Measurements from ENCODE around the gene KCTD17.

KCTD17 gene

GRCh38 chr22:37080438-37080837 lies 28.9 kb downstream of the KCTD17 start:
- no peak for FAIRE-seq

DNA sequence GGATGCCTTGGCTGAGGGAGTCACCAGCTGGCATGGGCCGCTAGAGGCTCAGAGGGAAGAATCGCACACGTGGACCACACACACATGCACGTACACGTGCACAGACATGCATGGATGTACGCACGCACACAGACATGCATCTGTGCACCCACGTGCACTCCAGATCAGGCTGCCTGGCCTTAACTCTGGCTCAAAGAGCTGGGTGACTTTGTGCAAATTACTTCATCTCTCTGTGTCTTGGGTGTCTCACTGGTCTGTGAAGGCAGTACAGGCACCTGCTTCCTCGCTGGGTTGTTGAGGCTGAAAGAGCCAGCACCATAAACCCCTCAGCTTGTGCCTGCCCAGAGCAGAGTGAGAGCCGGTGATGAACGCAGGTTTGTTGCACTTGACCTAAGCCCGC lies 29.3 kb downstream of the KCTD17 start:
- FAIRE-seq: no peak

- FAIRE-seq: no peak
Measured at GRCh38 chr22:37082251-37082873, 30.8 kb downstream of the KCTD17 start.

- no peak for FAIRE-seq
Measured at GRCh38 chr22:37083914-37084313, 32.4 kb downstream of the KCTD17 start.

DNA sequence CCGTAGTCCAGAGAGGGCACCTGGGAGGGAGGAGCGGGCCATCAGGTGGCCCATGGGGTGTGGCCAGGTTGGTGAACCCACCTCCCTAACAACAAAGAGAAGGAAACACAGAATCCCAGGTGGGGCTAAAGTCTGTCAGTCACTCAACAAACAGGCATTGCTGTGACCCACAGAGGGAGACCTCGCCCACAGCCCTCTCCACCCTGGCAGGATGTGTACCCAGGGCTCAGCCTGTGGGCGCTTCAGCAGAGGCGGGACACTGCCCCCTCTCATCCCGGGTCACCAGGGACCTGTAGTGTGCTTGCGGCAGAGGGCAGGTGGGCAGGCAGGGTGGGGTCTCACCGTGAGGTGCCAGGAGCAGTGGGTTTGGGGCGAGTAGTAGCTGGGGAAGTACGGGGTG lies 32.8 kb downstream of the KCTD17 start:
- FAIRE-seq: no peak

GRCh38 chr22:37086184-37086583 lies 34.6 kb downstream of the KCTD17 start:
- FAIRE-seq: no peak

DNA sequence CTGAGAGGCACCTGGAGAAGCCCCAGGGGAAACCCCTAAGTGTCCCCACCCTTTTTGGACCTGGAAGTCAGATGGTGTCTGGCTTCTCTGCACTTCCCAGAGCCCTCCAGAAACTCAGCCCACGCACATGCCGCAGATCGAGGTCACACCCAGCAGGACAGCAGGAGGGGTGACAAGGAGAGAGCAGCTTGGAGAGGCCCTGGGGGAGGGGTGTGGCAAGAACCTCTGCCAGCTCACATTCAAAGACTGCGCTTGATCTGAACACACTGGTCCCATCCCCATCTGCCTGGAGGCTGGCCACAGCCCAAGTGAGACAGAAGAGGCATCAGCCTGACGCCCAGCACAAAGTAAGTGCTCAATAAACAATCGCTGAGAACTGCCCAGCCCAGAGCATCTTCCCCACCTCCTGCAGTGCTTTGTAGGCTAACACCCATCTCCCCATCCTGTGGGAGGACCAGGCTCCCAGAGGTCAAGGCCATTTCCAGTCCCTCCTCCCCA lies 36.6 kb downstream of the KCTD17 start:
- FAIRE-seq: no peak

DNA sequence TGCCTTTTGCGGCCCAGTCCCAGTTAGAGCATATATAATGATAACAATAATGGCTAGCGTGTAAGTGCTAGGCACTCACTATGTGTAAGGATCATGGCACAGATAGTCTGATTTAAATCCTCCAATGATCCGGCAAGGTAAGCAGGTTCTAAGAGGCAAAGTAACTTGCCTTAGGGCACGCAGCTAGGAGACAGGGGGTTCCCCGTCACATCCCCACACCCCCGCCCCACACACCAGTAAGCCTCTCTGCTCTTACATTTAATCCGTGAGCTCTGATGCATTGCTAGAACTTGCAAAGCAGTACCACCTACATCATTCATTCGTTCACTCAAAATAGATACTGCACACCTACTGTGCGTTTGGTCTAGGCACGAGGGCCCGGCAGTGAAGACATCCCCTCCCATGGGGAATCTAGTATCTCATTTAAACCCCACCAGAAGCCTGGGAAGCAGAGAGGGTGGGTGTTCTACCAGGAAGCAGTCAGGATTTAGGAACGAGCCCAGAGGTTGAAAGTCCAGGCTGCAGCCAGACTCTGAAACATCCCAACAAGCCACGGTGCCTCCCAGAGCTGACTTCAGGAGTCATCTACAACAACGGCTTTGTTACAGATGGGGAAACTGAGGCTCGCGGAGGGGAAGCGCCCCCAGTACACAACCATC lies 37.3 kb downstream of the KCTD17 start:
- no peak for FAIRE-seq

DNA sequence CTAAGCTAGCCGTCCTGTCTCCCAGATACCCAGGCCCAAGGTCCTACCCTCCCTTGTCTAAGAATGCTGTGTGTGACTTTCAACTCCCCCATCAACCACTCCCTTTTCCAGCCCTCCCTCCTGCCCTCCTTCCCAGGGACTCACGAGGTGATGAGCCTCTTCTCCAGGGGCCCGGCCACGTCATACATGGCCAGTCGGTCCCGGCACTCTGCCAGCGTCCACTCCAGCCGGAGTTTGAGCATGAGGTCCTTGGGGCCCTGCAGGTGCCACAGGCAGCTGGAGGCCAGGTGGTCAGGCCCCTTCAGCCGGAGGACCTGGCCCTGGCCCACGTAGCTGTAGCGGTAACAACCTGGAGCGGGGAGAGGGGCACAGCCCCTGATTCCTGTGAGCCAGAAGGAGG lies 37.9 kb downstream of the KCTD17 start:
- no peak for FAIRE-seq

DNA sequence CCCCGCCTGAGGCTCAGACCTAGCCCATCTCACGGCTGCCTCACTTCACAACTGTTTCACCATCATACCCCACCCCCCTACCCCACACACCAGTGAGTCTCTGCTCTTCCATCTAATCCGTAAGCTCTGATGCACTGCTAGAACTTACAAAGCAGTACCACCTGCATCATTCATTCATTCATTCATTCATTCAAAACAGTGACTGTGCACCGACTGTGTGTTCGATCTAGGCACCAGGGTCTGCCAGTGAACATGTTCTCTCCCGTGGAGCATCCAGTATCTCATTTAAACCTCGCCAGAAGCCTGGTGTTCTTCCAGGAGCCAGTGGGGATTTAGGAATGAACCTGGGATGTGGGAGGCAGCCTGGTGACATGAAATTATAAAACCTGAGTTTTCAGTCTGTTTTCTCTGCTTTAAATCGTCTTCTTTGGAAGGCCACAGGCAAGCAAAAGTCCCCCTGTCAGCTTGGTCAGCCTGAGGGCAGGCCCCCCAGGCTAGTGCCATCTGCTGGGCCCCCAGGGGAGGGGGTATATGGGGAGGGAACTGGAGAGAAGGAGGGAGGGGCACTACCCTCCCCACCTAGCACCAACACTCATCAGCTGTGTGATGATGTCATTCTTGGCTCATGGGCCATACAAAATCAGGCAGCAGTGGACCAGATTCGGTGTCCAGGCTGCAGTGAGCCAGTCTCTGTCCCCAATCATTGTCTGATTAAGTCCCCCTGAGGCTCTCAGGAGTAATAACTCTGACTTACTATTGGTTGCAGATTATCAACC lies 39.6 kb downstream of the KCTD17 start:
- FAIRE-seq: no peak

- FAIRE-seq: no peak
Measured at GRCh38 chr22:37091994-37092393, 40.5 kb downstream of the KCTD17 start.

- FAIRE-seq: no peak
Measured at GRCh38 chr22:37092997-37093396, 41.5 kb downstream of the KCTD17 start.

DNA sequence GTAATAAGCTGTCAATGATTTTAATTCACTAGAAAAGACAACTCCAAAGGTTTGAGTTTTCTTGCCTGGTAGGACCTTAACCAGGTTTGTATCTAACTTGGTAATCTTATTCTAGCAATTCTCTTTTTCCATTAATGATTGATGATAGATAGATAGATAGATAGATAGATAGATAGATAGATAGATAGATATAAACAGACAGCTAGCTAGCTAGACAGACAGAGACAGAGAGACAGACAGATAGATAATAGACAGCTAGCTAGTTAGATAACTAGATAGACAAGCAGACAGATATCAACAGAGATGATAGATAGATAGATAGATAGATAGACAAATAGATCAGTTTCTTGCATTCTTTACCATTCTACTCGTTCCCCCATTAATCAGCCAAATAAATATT lies 42.7 kb downstream of the KCTD17 start:
- FAIRE-seq: no peak

- FAIRE-seq: no peak
Measured at GRCh38 chr22:37095113-37095512, 43.6 kb downstream of the KCTD17 start.

GRCh38 chr22:37097346-37097745 lies 45.8 kb downstream of the KCTD17 start:
- FAIRE-seq: no peak

- FAIRE-seq: no peak
Measured at GRCh38 chr22:37098976-37099591, 47.5 kb downstream of the KCTD17 start.

GRCh38 chr22:37100589-37101127 lies 49.1 kb downstream of the KCTD17 start:
- no peak for FAIRE-seq

DNA sequence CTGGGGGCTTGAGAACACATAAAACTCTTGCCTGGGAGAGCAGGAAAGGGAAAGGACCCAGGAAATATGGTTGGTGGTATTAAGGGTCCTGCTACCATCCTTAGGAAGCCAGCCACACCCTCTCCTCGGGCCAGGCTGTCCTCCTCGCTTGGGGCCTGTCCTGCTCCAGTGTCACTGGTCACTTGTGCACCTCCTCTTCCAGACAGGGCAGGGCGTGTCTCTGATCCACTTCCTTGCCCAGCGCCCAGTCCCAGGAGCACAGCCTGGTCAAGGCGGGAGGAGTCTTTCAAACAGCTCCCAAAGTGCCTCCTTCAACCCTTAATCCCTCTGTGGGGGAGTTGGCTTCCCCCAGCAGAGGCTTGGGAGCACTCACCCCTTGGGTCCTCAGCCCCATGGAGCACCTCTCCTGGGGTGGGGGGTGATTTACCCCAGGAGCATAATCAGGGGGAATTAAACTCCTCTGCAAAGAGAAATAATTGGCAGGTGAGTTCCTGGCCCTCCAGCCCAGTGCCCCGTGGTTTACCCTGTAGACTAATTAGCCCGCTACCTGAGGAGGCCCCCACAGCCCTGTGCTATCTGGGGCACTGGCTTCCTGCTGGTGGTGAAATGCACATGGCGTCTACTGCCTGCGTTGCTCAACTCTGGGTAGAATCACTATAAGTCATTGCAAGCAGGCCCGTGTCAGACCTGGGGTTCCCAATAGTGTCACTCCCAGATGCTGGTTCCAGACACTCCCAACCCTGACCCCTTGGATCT lies 49.9 kb downstream of the KCTD17 start:
- FAIRE-seq: no peak

GRCh38 chr22:37103151-37103550 lies 51.6 kb downstream of the KCTD17 start:
- FAIRE-seq: no peak

DNA sequence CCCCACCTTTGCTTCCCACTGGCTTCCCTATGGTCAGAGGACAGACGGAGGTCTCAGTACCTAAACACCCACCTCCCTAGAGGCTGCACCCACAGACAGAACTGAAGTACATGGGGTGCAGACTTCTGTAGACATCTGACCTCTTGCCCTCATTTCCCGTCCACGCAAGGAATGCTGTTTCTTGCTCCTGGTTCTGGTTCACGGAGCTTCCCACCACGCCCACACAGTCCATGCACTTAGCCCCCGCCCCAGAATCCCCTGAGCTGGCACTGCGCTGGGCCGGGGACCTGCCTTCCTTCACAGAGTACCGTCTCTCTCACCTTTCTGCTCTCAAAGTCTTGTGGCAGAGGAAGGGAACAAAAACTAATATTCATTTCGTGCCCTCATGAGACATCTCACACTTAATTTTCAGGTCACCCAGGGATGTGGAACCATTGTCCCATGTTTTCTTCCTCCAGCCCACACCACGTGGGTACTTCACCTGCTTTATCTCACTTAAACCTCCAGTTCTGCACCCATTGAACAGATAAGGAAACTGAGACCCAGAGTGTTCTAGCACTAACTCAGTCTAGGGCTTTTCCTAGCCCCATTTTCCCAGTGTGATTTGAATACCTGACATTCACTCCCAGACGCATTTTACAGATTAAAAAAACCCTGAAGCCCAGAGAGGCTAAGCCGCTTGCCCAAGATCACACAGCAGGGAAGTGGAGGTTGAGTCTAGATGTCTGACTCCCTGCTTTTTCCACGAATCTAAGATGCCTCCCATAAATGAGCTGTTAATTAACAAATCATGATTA lies 52.3 kb downstream of the KCTD17 start:
- FAIRE-seq: no peak

- no peak for FAIRE-seq
Measured at GRCh38 chr22:37105154-37105553, 53.6 kb downstream of the KCTD17 start.
